Endothelial cell (in vitro differentiated cells): Measurements from ENCODE around the gene EVPL. TPM values are rescaled to one million over a fixed set of nuclear protein-coding genes. Genes with fewer than 3 reads are reported as not detected.
"Not testable (repeated sequence)": the region's sequence is repeated elsewhere in the genome, so short reads cannot be mapped to it uniquely, and the experiment has no call there.

ENCODE experiments used
- DNase-seq: peaks from one replicate; pipeline ENCODE4 v3.0.0; 2021; ENCODE audit warnings: low spot score
- H3K27ac Mint-ChIP-seq: one replicate; pipeline ENCODE4 v1.8.0; 2021; ENCODE audit warnings: mixed read lengths, inconsistent platforms; ENCODE audit not compliant: unreplicated experiment
- H3K27me3 Mint-ChIP-seq: one replicate; pipeline ENCODE4 v1.8.0; 2021; ENCODE audit warnings: mild to moderate bottlenecking, moderate library complexity, mixed read lengths, inconsistent platforms; ENCODE audit not compliant: unreplicated experiment
- H3K36me3 Mint-ChIP-seq: one replicate; pipeline ENCODE4 v1.8.0; 2021; ENCODE audit warnings: mild to moderate bottlenecking, low read depth, mixed read lengths, inconsistent platforms; ENCODE audit not compliant: unreplicated experiment
- H3K4me1 Mint-ChIP-seq: one replicate; pipeline ENCODE4 v1.8.0; 2021; ENCODE audit warnings: mild to moderate bottlenecking, mixed read lengths, inconsistent platforms; ENCODE audit not compliant: unreplicated experiment
- H3K4me3 Mint-ChIP-seq: one replicate; pipeline ENCODE4 v1.8.0; 2021; ENCODE audit warnings: mild to moderate bottlenecking, mixed read lengths, inconsistent platforms; ENCODE audit not compliant: unreplicated experiment
- H3K9me3 Mint-ChIP-seq: one replicate; pipeline ENCODE4 v1.8.0; 2021; ENCODE audit warnings: mixed read lengths, inconsistent platforms; ENCODE audit not compliant: unreplicated experiment
- total RNA-seq: library from RNA; stranded (reverse); fragmentation: NEBNext Ultra II Directional; extraction: Animal tissue kit (Norgen Biotek cat#: 25700); gene quantifications from one replicate; pipeline ENCODE4 v1.2.1, GENCODE V29; 2021; ENCODE audit not compliant: unreplicated experiment
- TF ChIP-seq, protein P1 (sequence below): fragments of 200-600 bp; sonication (generic); IDR thresholded peaks from one replicate; pipeline ENCODE4 v1.5.0; 2021; ENCODE audit warnings: antibody characterized with exemption; ENCODE audit not compliant: unreplicated experiment

The EVPL gene
- total RNA-seq, 1 donor from 2014 or later, result not detected

DNA sequence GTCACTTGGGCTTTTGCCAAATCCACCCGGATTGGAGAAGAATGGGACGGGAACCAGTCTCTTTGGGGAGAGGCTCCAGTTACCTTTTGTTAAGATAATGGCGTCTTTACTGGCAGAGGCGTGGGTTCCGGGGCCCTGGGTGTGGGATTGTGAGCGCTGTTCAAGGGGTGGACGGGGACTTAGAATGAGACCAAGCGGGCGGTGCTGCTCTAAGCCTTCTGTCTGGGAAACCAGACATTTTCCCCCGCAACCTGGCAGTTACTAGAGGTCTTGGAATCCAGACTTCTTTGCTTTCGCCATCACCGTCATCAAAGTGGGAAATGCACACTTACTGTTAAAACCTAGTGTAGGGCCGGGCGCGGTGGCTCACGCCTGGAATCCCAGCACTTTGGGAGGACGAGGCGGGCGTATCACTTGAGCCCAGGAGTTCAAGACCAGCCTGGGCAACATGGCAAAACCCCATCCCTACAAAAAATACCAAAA lies 47.4 kb downstream of the EVPL start:
- Mint-ChIP-seq H3K4me1 (peaks cover 26% of the 10 kb centered on the region), H3K27me3 (peaks cover 1% of the 10 kb centered on the region), H3K4me3 (peak overlapping the region; percentile 98), H3K9me3 (no peaks in the 10 kb centered on the region), H3K27ac (peak overlapping the region; percentile 100), H3K36me3 (no peaks in the 10 kb centered on the region)
- TF ChIP-seq, protein P1, sequence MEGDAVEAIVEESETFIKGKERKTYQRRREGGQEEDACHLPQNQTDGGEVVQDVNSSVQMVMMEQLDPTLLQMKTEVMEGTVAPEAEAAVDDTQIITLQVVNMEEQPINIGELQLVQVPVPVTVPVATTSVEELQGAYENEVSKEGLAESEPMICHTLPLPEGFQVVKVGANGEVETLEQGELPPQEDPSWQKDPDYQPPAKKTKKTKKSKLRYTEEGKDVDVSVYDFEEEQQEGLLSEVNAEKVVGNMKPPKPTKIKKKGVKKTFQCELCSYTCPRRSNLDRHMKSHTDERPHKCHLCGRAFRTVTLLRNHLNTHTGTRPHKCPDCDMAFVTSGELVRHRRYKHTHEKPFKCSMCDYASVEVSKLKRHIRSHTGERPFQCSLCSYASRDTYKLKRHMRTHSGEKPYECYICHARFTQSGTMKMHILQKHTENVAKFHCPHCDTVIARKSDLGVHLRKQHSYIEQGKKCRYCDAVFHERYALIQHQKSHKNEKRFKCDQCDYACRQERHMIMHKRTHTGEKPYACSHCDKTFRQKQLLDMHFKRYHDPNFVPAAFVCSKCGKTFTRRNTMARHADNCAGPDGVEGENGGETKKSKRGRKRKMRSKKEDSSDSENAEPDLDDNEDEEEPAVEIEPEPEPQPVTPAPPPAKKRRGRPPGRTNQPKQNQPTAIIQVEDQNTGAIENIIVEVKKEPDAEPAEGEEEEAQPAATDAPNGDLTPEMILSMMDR, result no peak
- no peak for DNase-seq

DNA sequence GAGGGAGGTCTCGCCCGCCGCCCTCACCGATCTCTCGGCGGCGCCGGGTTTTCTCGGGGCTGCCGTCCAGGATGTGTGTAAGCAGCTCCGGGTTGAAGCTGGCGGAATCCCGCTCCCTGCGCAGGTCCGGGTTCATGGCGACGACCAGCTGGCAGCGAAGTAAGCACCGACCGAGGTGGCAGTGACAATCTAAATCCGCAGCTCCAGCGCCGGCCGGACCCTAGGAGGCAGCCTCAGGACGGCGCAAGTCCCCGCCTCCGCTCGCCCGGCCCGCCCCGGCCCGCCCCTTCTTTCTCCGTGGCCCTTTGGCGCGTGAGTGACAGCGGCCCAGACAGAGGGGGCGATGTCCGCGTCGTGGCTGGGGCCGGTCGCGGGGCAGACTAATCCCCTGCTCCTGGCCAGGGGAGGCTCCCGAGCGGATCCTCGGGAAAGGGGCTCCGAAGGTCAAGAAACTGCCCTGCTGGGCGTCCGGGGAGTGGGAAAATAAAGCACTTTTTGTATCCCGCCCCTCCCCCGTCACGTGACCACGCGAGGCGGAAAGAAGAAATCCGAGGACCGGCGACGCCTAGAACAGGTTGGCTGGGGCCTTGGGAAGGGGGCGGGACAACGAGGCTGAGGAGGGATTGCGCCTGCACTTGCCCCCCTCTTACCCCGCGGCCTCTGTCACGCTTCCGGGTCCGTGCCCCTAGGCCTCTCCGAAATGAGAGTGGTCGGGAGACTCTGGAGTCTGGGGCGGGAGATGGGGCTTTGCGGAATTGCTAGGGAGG lies 48.0 kb downstream of the EVPL start, which contains the start of the genes ACOX1 and TEN1:
TSS of gene ACOX1 (minus strand) at position 229 of the 767 bp plus-strand sequence. CDS start at position 136, 93 bp downstream.
TSS of gene TEN1 (plus strand) at position 303 of the 767 bp plus-strand sequence. CDS start 6,953 bp downstream, outside the sequence.
- TF ChIP-seq, protein P1, result peak; percentile 16
- Mint-ChIP-seq H3K36me3 (no peaks in the 10 kb centered on the region), H3K4me1 (peaks cover 26% of the 10 kb centered on the region), H3K4me3 (peak within 1 kb of the TSS; percentile 98), H3K27ac (peak within 1 kb of the TSS; percentile 100), H3K27me3 (peaks cover 1% of the 10 kb centered on the region), H3K9me3 (no peaks in the 10 kb centered on the region)
- peak; percentile 93 for DNase-seq

DNA sequence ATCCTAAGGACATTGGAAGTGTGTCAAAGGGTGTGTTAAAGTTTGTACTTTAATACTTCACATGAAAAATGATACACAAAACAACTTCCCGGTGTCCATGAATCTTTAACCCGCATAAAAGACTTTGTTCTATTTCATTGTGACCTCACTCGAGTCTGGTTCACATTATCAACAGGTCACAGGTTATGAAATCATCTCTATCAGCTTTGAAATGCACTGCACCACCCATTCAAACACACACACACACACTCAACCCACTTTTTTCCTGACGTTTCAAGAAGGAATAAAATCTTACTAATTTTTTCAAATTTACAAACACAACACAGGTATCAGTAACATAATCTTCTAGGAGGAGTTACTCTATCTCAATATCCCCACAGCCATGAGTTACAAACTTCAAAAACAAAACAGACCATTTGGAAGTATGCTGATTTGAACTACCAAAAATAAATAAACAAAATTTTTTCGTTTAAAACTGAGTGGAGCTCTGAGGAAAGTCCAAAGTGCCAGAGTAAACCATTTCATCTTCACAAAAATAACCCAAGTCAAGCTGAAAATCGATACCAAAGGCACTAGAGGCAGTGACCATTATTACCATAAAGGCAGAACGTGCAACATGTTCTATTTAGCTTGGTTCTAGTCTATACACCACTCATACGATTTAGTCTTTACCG lies 50.8 kb downstream of the EVPL start:
- TF ChIP-seq, protein P1, result no peak

DNA sequence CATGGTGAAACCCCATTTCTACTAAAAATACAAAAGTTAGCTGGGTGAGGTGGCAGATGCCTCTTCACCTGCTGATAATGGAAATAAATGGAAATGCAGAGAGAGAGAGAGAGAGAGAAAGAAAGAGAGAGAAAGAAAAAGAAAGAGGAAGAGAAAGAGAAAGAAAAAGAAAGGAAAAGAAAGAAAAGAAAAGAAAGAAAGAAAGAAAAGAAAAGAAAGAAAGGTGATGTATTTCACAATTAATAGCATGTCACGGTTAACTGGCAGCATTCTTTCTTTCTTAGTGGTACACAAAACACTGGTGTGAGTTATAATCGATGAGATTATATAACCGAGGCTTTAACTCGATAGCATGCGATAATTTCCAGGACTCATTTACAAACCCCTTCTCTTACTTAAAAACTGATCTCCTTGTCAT lies 51.3 kb downstream of the EVPL start:
- no peaks in the 10 kb centered on the region for H3K9me3 Mint-ChIP-seq
- H3K4me1 Mint-ChIP-seq, result peaks cover 41% of the 10 kb centered on the region
- H3K4me3 Mint-ChIP-seq, result no peak overlapping the region
- peaks cover 3% of the 10 kb centered on the region for H3K27me3 Mint-ChIP-seq
- no peak overlapping the region for H3K27ac Mint-ChIP-seq
- peaks cover 6% of the 10 kb centered on the region for H3K36me3 Mint-ChIP-seq
- DNase-seq, result no peak
- TF ChIP-seq, protein P1, result no peak

More for the DNA sequence above, 50.8 kb downstream of the EVPL start:
- no peak for DNase-seq
- H3K27ac Mint-ChIP-seq, result no peak overlapping the region
- H3K4me3 Mint-ChIP-seq, result peak overlapping the region; percentile 29
- H3K27me3 Mint-ChIP-seq, result peaks cover 3% of the 10 kb centered on the region
- no peaks in the 10 kb centered on the region for H3K9me3 Mint-ChIP-seq
- peaks cover 6% of the 10 kb centered on the region for H3K36me3 Mint-ChIP-seq
- peaks cover 37% of the 10 kb centered on the region for H3K4me1 Mint-ChIP-seq

- not testable (repeated sequence) for H3K27me3 Mint-ChIP-seq, H3K36me3 Mint-ChIP-seq, H3K9me3 Mint-ChIP-seq, DNase-seq, H3K27ac Mint-ChIP-seq, H3K4me3 Mint-ChIP-seq
- H3K4me1 Mint-ChIP-seq, result peaks cover 45% of the 10 kb centered on the region
Observed at GRCh38 chr17:75975187-75975586, 51.9 kb downstream of the EVPL start.
